GM21515 (cell line): ENCODE results near the gene NRXN3.
"Not testable (repeated sequence)": the region's sequence is repeated elsewhere in the genome, so short reads cannot be mapped to it uniquely, and the experiment has no call there.

Experiments
- ATAC-seq: cut with Tn5 transposase; IDR thresholded peaks from one replicate; pipeline ENCODE4 v1.9.1; 2021; ENCODE audit not compliant: unreplicated experiment

The NRXN3 gene

GRCh38 chr14:79101388-79101787, 931.2 kb downstream of the NRXN3 start:
- ATAC-seq, result no peak

- ATAC-seq, result no peak
Observed at GRCh38 chr14:79103764-79104163, 933.6 kb downstream of the NRXN3 start.

- not testable (repeated sequence) for ATAC-seq
Observed at GRCh38 chr14:79110564-79110963, 940.4 kb downstream of the NRXN3 start.

- no peak for ATAC-seq
Observed at GRCh38 chr14:79111987-79112501, 941.9 kb downstream of the NRXN3 start.

GRCh38 chr14:79117561-79117960, 947.4 kb downstream of the NRXN3 start:
- no peak for ATAC-seq

- no peak for ATAC-seq
Observed at GRCh38 chr14:79118291-79118690, 948.1 kb downstream of the NRXN3 start.

- no peak for ATAC-seq
Observed at GRCh38 chr14:79134361-79134760, 964.2 kb downstream of the NRXN3 start.

- ATAC-seq, result no peak
Observed at GRCh38 chr14:79136071-79137044, 966.2 kb downstream of the NRXN3 start.

- no peak for ATAC-seq
Observed at GRCh38 chr14:79137045-79137430, 966.9 kb downstream of the NRXN3 start.

GRCh38 chr14:79137836-79138235, 967.7 kb downstream of the NRXN3 start:
- no peak for ATAC-seq

GRCh38 chr14:79144896-79145295, 974.7 kb downstream of the NRXN3 start:
- ATAC-seq, result no peak

GRCh38 chr14:79150226-79150625, 980.1 kb downstream of the NRXN3 start:
- ATAC-seq, result no peak

- no peak for ATAC-seq
Observed at GRCh38 chr14:79157369-79157768, 987.2 kb downstream of the NRXN3 start.

- ATAC-seq, result no peak
Observed at GRCh38 chr14:79161571-79161970, 991.4 kb downstream of the NRXN3 start.

- ATAC-seq, result no peak
Observed at GRCh38 chr14:79162833-79163232, 992.7 kb downstream of the NRXN3 start.

- no peak for ATAC-seq
Observed at GRCh38 chr14:79165471-79166090, 995.4 kb downstream of the NRXN3 start.

- no peak for ATAC-seq
Observed at GRCh38 chr14:79166171-79166570, 996.0 kb downstream of the NRXN3 start.

- no peak for ATAC-seq
Observed at GRCh38 chr14:79167957-79168356, 997.8 kb downstream of the NRXN3 start.

- ATAC-seq, result no peak
Observed at GRCh38 chr14:79175671-79176070, 1005.5 kb downstream of the NRXN3 start.

- ATAC-seq, result no peak
Observed at GRCh38 chr14:79177106-79177505, 1006.9 kb downstream of the NRXN3 start.

- no peak for ATAC-seq
Observed at GRCh38 chr14:79178719-79179118, 1008.5 kb downstream of the NRXN3 start.

GRCh38 chr14:79179985-79180384, 1009.8 kb downstream of the NRXN3 start:
- ATAC-seq, result no peak
